Liver (tissue), 9 donors: Measurements from ENCODE around the gene DNM3. TPM values are rescaled to one million over a fixed set of nuclear protein-coding genes. Genes with fewer than 3 reads are reported as not detected.

Source experiments
- DNase-seq: peaks from one replicate; pipeline ENCODE4 v3.0.0-alpha.2; 2017; ENCODE audit warnings: low spot score
- H3K27ac ChIP-seq, 2 donors: one replicate each; pipeline ENCODE4 v1.7.0; 2013; ENCODE audit warnings: inconsistent platforms in 2 of 2, low read length in 2 of 2, control low read depth in 1 of 2, low read depth in 1 of 2, mild to moderate bottlenecking in 1 of 2
- H3K27me3 ChIP-seq, 4 donors: one replicate each; pipeline versions ENCODE4 v1.6.1 to v1.7.0; 2013; ENCODE audit warnings: low read length in 3 of 4, inconsistent platforms in 1 of 4, mild to moderate bottlenecking in 1 of 4, moderate library complexity in 1 of 4; ENCODE audit not compliant: control insufficient read depth in 4 of 4, insufficient read depth in 4 of 4
- H3K36me3 ChIP-seq, 4 donors: one replicate each; pipeline versions ENCODE4 v1.6.1 to v1.7.0; 2013; ENCODE audit warnings: low read length in 3 of 4, mild to moderate bottlenecking in 3 of 4, low read depth in 1 of 4, moderate library complexity in 1 of 4; ENCODE audit not compliant: control insufficient read depth in 4 of 4, insufficient read depth in 3 of 4
- H3K4me1 ChIP-seq, 4 donors: one replicate each; pipeline versions ENCODE4 v1.6.1 to v1.7.0; 2013; ENCODE audit warnings: low read length in 3 of 4, mild to moderate bottlenecking in 3 of 4, moderate library complexity in 1 of 4; ENCODE audit not compliant: control insufficient read depth in 4 of 4, insufficient read depth in 4 of 4
- H3K4me3 ChIP-seq, 3 donors: one replicate each; pipeline versions ENCODE4 v1.6.1 to v1.7.0; 2013; ENCODE audit warnings: low read length in 3 of 3, control low read depth in 1 of 3, low read depth in 1 of 3, mild to moderate bottlenecking in 1 of 3
- H3K9ac ChIP-seq, 2 donors: one replicate each; pipeline ENCODE4 v1.7.0; 2013; ENCODE audit warnings: low read length in 2 of 2, mild to moderate bottlenecking in 2 of 2, moderate library complexity in 2 of 2, control low read depth in 1 of 2, low read depth in 1 of 2
- H3K9me3 ChIP-seq, 4 donors: one replicate each; pipeline versions ENCODE4 v1.6.1 to v1.7.0; 2013; ENCODE audit warnings: low read length in 3 of 4; ENCODE audit not compliant: control insufficient read depth in 4 of 4
- ATF3 ChIP-seq: IDR thresholded peaks from 2 replicates; pipeline ENCODE4 v1.6.1; 2016; ENCODE audit warnings: antibody characterized with exemption
- CTCF ChIP-seq: fragments of 150-350 bp; IDR thresholded peaks from 2 replicates; pipeline ENCODE4 v1.5.1; 2017; ENCODE audit warnings: improper control_type of control experiment, low read depth, low read length; ENCODE audit not compliant: missing input control
- EGR1 ChIP-seq, 2 donors: IDR thresholded peaks; 2 replicates each; pipeline ENCODE4 v1.6.1; 2016 to 2018; ENCODE audit warnings: antibody characterized with exemption in 2 of 2, low read depth in 2 of 2
- FOXA1 ChIP-seq: IDR thresholded peaks from 2 replicates; pipeline ENCODE4 v1.6.1; 2016; ENCODE audit warnings: antibody characterized with exemption
- FOXA2 ChIP-seq: IDR thresholded peaks from 2 replicates; pipeline ENCODE4 v1.6.1; 2016; ENCODE audit warnings: antibody characterized with exemption
- GABPA ChIP-seq, 2 donors: IDR thresholded peaks in 1 of 2; conservative IDR thresholded peaks in 1 of 2; 2 replicates each; pipeline ENCODE4 v1.6.1; 2016; ENCODE audit warnings: antibody characterized with exemption in 2 of 2, mild to moderate bottlenecking in 1 of 2, moderate library complexity in 1 of 2
- HNF4A ChIP-seq, 2 donors: conservative IDR thresholded peaks; 2 replicates each; pipeline ENCODE4 v1.6.1; 2016; ENCODE audit warnings: antibody characterized with exemption in 2 of 2, mild to moderate bottlenecking in 2 of 2
- HNF4G ChIP-seq: IDR thresholded peaks from 2 replicates; pipeline ENCODE4 v1.6.1; 2016; ENCODE audit warnings: antibody characterized with exemption
- JUND ChIP-seq, 2 donors: IDR thresholded peaks; 2 replicates each; pipeline ENCODE4 v1.6.1; 2016; ENCODE audit warnings: antibody characterized with exemption in 2 of 2
- MAX ChIP-seq: IDR thresholded peaks from 2 replicates; pipeline ENCODE4 v1.6.1; 2016; ENCODE audit warnings: antibody characterized with exemption
- NR2F2 ChIP-seq: IDR thresholded peaks from 2 replicates; pipeline ENCODE4 v1.6.1; 2016; ENCODE audit warnings: antibody characterized with exemption
- RAD21 ChIP-seq, 2 donors: IDR thresholded peaks; 2 replicates each; pipeline ENCODE4 v1.6.1; 2016; ENCODE audit warnings: antibody characterized with exemption in 2 of 2, mild to moderate bottlenecking in 2 of 2
- RXRA ChIP-seq, 2 donors: IDR thresholded peaks; 2 replicates each; pipeline ENCODE4 v1.6.1; 2017 to 2018; ENCODE audit warnings: antibody characterized with exemption in 2 of 2, mild to moderate bottlenecking in 1 of 2
- SP1 ChIP-seq: IDR thresholded peaks from 2 replicates; pipeline ENCODE4 v1.6.1; 2018; ENCODE audit warnings: antibody characterized with exemption, mild to moderate bottlenecking
- TAF1 ChIP-seq: conservative IDR thresholded peaks from 2 replicates; pipeline ENCODE4 v1.6.1; 2016; ENCODE audit warnings: antibody characterized with exemption, mild to moderate bottlenecking
- YY1 ChIP-seq: IDR thresholded peaks from 2 replicates; pipeline ENCODE4 v1.6.1; 2016; ENCODE audit warnings: antibody characterized with exemption, mild to moderate bottlenecking
- ZBTB33 ChIP-seq: IDR thresholded peaks from 2 replicates; pipeline ENCODE4 v1.6.1; 2016; ENCODE audit warnings: antibody characterized with exemption
- WGBS: extraction: QIAGEN DNeasy Blood & Tissue Kit; methylation state at CpG from one replicate; pipeline ENCODE4 v1.1.7; 2013; 5-methylcytosine and 5-hydroxymethylcytosine counted together
- polyA plus RNA-seq, 2 donors: library from polyadenylated mRNA; stranded (reverse) in 1 of 2; unstranded in 1 of 2; fragments of 200-250 nt in 1 of 2; fragments of >200 nt in 1 of 2; fragmentation: Nextera tagmentation in 1 of 2; extraction: Ambion mirVana in 1 of 2; gene quantifications; one replicate each; pipeline versions ENCODE4 v1.2.1 to v1.2.3, GENCODE V29; 2013 to 2015
- total RNA-seq, 2 donors: library from RNA; depleted of rRNA; stranded (reverse); fragments of >200 nt; gene quantifications; one replicate each; pipeline ENCODE4 v1.2.3, GENCODE V29; 2014
- TF ChIP-seq, protein P1 (sequence below): IDR thresholded peaks from 2 replicates; pipeline ENCODE4 v1.6.1; 2016; ENCODE audit warnings: antibody characterized with exemption, mild to moderate bottlenecking
- donor health status: healthy.
- donor health status: healthy.
- donor health status: healthy.
- donor health status: healthy.
- donor health status: healthy.

DNM3 gene
- total and polyA plus RNA-seq, 4 donors: 0.08 to 3.2 (median 1.0) TPM

DNA sequence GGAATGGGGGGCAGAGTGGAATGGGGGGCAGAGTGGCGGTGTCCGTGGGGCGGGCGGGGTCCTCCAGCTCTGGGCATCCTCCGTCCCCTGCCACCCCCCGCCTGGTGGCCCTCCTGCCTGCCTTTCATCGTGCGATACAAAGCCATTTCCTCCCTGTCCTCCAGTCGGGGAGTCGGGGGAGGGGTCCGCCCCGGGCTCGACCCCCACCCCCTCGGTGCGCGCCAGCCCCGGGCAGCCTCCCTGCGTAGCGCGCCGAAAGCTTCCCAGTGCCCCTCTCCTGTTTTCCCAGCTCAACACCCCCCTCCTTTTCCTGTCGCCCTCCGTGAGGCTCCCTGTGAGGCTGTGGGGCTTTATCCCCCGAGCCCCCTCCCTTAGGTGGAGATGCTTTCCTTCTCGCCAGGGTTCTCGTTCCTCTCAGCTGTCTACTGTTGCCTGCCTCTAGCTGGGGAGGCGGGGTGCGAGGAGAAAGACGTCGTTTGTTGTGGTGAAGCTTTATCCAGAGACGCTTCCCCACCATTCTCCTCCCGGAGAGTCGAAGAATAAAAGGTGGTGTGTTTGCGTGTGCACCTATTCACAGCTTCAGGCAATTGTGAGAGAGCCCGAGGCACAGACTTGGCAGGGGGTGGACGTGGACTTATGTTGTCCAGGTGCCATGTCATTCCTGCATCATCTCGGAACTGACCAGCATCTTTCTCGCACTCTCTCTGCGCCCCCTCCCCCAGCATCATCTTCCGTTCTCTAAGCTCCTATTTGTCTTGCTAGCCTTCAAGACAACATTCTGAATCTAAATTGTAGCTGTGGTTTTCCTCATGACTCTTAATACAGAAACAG, 848 bp downstream of the DNM3 start:
- 6% methylated on average over 40 of the region's 40 CpGs for WGBS
- Histone ChIP-seq H3K4me1 (peaks cover 0 to 9% (median 4%) of the 10 kb centered on the region in 4 donors), H3K27ac (no peak overlapping the region), H3K36me3 (no peaks in the 10 kb centered on the region), H3K9me3 (peaks cover 4 to 9% (median 8%) of the 10 kb centered on the region in 4 donors), H3K27me3 (peaks cover 0 to 9% (median 4%) of the 10 kb centered on the region in 4 donors), H3K4me3 (peak overlapping the region in 1 of 3 donors; percentile 45), H3K9ac (no peak overlapping the region)
- DNase-seq: no peak
- TF ChIP-seq MAX (no peak), NR2F2 (no peak), EGR1 (IDR thresholded peaks at IDR 0.05; ENCODE audit: low read depth in 2 of 2) (no peak), ZBTB33 (no peak), TAF1 (no peak), YY1 (no peak), HNF4A (conservative IDR thresholded peaks at IDR 0.05) (no peak), RXRA (IDR thresholded peaks at IDR 0.05) (no peak), HNF4G (no peak), ATF3 (no peak)

- DNase-seq: no peak
- Histone ChIP-seq H3K9ac (no peak overlapping the region), H3K36me3 (no peaks in the 10 kb centered on the region), H3K9me3 (peaks cover 4 to 9% (median 8%) of the 10 kb centered on the region in 4 donors), H3K4me1 (peaks cover 0 to 9% (median 4%) of the 10 kb centered on the region in 4 donors), H3K4me3 (no peak overlapping the region), H3K27me3 (peaks cover 0 to 9% (median 4%) of the 10 kb centered on the region in 4 donors), H3K27ac (no peak overlapping the region)
- no peak for TF ChIP-seq RXRA (IDR thresholded peaks at IDR 0.05)
- TF ChIP-seq, protein P1, sequence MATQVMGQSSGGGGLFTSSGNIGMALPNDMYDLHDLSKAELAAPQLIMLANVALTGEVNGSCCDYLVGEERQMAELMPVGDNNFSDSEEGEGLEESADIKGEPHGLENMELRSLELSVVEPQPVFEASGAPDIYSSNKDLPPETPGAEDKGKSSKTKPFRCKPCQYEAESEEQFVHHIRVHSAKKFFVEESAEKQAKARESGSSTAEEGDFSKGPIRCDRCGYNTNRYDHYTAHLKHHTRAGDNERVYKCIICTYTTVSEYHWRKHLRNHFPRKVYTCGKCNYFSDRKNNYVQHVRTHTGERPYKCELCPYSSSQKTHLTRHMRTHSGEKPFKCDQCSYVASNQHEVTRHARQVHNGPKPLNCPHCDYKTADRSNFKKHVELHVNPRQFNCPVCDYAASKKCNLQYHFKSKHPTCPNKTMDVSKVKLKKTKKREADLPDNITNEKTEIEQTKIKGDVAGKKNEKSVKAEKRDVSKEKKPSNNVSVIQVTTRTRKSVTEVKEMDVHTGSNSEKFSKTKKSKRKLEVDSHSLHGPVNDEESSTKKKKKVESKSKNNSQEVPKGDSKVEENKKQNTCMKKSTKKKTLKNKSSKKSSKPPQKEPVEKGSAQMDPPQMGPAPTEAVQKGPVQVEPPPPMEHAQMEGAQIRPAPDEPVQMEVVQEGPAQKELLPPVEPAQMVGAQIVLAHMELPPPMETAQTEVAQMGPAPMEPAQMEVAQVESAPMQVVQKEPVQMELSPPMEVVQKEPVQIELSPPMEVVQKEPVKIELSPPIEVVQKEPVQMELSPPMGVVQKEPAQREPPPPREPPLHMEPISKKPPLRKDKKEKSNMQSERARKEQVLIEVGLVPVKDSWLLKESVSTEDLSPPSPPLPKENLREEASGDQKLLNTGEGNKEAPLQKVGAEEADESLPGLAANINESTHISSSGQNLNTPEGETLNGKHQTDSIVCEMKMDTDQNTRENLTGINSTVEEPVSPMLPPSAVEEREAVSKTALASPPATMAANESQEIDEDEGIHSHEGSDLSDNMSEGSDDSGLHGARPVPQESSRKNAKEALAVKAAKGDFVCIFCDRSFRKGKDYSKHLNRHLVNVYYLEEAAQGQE: no peak
- TF ChIP-seq TAF1: no peak
- TF ChIP-seq FOXA2: no peak
- TF ChIP-seq GABPA (IDR thresholded peaks at IDR 0.05 in 1 of 2, conservative IDR thresholded peaks at IDR 0.05 in 1 of 2): no peak
- TF ChIP-seq JUND (IDR thresholded peaks at IDR 0.05): no peak
- TF ChIP-seq FOXA1: no peak
- TF ChIP-seq ZBTB33: no peak
- TF ChIP-seq YY1: no peak
- no peak for TF ChIP-seq RAD21 (IDR thresholded peaks at IDR 0.05)
- TF ChIP-seq CTCF: no peak
- TF ChIP-seq HNF4A (conservative IDR thresholded peaks at IDR 0.05): no peak
- TF ChIP-seq MAX: no peak
- TF ChIP-seq ATF3: no peak
- TF ChIP-seq EGR1 (IDR thresholded peaks at IDR 0.05; ENCODE audit: low read depth in 2 of 2): no peak
- no peak for TF ChIP-seq SP1
- 88% methylated on average over 2 of the region's 2 CpGs for WGBS
These were observed 3.1 kb downstream of the DNM3 start for GRCh38 chr1:171844381-171844780.
